ENCODE measurements around the gene SMIM7.
"Not testable (repeated sequence)": the region's sequence is repeated elsewhere in the genome, so short reads cannot be mapped to it uniquely, and the experiment has no call there.

- TF ChIP-seq POLR2A, CTCF (IDR thresholded peaks at IDR 0.05): not testable (repeated sequence)
These were observed 8.8 kb upstream of the SMIM7 start for GRCh38 chr19:16668702-16669101.
